HepG2 (cell line): ENCODE measurements around the gene CD248. TPM values are rescaled to one million over a fixed set of nuclear protein-coding genes. Genes with fewer than 3 reads are reported as not detected.

Source experiments
- AHR ChIP-seq: IDR thresholded peaks from 2 replicates; pipeline ENCODE4 v1.6.1; 2018; ENCODE audit warnings: missing genetic modification reagents, missing compliant biosample characterization
- ATRX ChIP-seq: sonication (generic); formaldehyde crosslinking; IDR thresholded peaks from 2 replicates; pipeline ENCODE4 v1.4.0; 2020; ENCODE audit warnings: missing genetic modification reagents, borderline replicate concordance
- BHLHE40 ChIP-seq: IDR thresholded peaks from 2 replicates; pipeline ENCODE4 v1.6.1; 2011; ENCODE audit warnings: low read length, improper control_type of control experiment
- FIP1L1 ChIP-seq: fragments of 200-400 bp; formaldehyde crosslinking; IDR thresholded peaks from 2 replicates; pipeline ENCODE4 v1.6.1; 2018; ENCODE audit warnings: low read depth, mild to moderate bottlenecking, low read length, moderate library complexity, borderline replicate concordance; ENCODE audit not compliant: insufficient read depth
- GABPA ChIP-seq, 2 experiments: IDR thresholded peaks; 2 replicates each; pipeline ENCODE4 v1.6.1; 2011 to 2016; ENCODE audit warnings: low read depth in 2 of 2, low read length in 1 of 2, missing biosample characterization in 1 of 2, missing genetic modification characterization in 1 of 2
- HNF4A ChIP-seq: sonication (generic); formaldehyde crosslinking; IDR thresholded peaks from 2 replicates; pipeline ENCODE4 v1.4.0; 2020; ENCODE audit warnings: missing genetic modification reagents
- IKZF4 ChIP-seq: sonication (generic); formaldehyde crosslinking; IDR thresholded peaks from 2 replicates; pipeline ENCODE4 v1.5.1; 2020; ENCODE audit warnings: borderline replicate concordance, mild to moderate bottlenecking, low read depth, missing genetic modification reagents; ENCODE audit errors: not compliant biosample characterization
- KAT7 ChIP-seq: IDR thresholded peaks from 2 replicates; pipeline ENCODE4 v1.6.1; 2018; ENCODE audit warnings: borderline replicate concordance, missing compliant biosample characterization
- MTF2 ChIP-seq: sonication (generic); formaldehyde crosslinking; IDR thresholded peaks from 2 replicates; pipeline ENCODE4 v1.5.0; 2020; ENCODE audit warnings: missing genetic modification reagents, borderline replicate concordance
- RAD21 ChIP-seq: fragments of 450-650 bp; formaldehyde crosslinking; IDR thresholded peaks from 2 replicates; pipeline ENCODE4 v1.5.0; 2020; ENCODE audit warnings: mild to moderate bottlenecking
- RBM39 ChIP-seq: fragments of 200-400 bp; formaldehyde crosslinking; IDR thresholded peaks from one replicate; pipeline ENCODE4 v1.6.1; 2018; ENCODE audit warnings: antibody characterized with exemption, mild to moderate bottlenecking, low read depth, low read length; ENCODE audit not compliant: poor library complexity, severe bottlenecking
- XBP1 ChIP-seq: sonication (generic); formaldehyde crosslinking; IDR thresholded peaks from 2 replicates; pipeline ENCODE4 v1.5.0; 2020; ENCODE audit warnings: missing genetic modification reagents
- ZNF138 ChIP-seq: sonication (generic); formaldehyde crosslinking; IDR thresholded peaks from 2 replicates; pipeline ENCODE4 v1.5.0; 2020; ENCODE audit warnings: mild to moderate bottlenecking, low read depth, missing genetic modification reagents
- ZNF160 ChIP-seq: sonication (generic); formaldehyde crosslinking; IDR thresholded peaks from 2 replicates; pipeline ENCODE4 v1.8.0; 2022; ENCODE audit warnings: mild to moderate bottlenecking, inconsistent platforms, missing genetic modification reagents
- ZNF660 ChIP-seq: sonication (generic); formaldehyde crosslinking; IDR thresholded peaks from 2 replicates; pipeline ENCODE4 v1.5.1; 2020; ENCODE audit warnings: mild to moderate bottlenecking, low read depth, missing genetic modification reagents, borderline replicate concordance
- ZNF740 ChIP-seq: sonication (generic); formaldehyde crosslinking; IDR thresholded peaks from 2 replicates; pipeline ENCODE4 v1.4.0; 2020; ENCODE audit warnings: missing genetic modification reagents
- polyA plus RNA-seq, 8 experiments: library from polyadenylated mRNA; depleted of rRNA in 3 of 8; stranded (reverse) in 7 of 8; unstranded in 1 of 8; fragments of >200 nt; fragmentation: Illumina TruSeq in 4 of 8; extraction: Trizol in 4 of 8; gene quantifications; 2 replicates each; pipeline versions ENCODE4 v1.2.1 to v1.2.3, GENCODE V29; 2011 to 2016; ENCODE audit warnings: low read depth in 4 of 8, missing spikeins in 1 of 8, mixed read lengths in 1 of 8; ENCODE audit not compliant: insufficient read depth in 1 of 8
- total RNA-seq, 5 experiments: library from RNA; depleted of rRNA; stranded (reverse); fragments of >200 nt; fragmentation: Illumina TruSeq; extraction: Trizol; gene quantifications; 2 replicates each; pipeline ENCODE4 v1.2.3, GENCODE V29; 2016; ENCODE audit warnings: low read depth in 1 of 5
- TF ChIP-seq, protein P1 (sequence below): sonication (generic); formaldehyde crosslinking; IDR thresholded peaks from 2 replicates; pipeline ENCODE4 v1.5.0; 2020; ENCODE audit warnings: missing genetic modification reagents
- TF ChIP-seq, protein P2 (sequence below): sonication (generic); formaldehyde crosslinking; IDR thresholded peaks from 2 replicates; pipeline ENCODE4 v1.4.0; 2020; ENCODE audit warnings: mild to moderate bottlenecking, low read depth, missing genetic modification reagents
- TF ChIP-seq, protein P3 (sequence below): sonication (generic); formaldehyde crosslinking; IDR thresholded peaks from 2 replicates; pipeline ENCODE4 v1.9.0; 2021; ENCODE audit warnings: missing genetic modification reagents, borderline replicate concordance
- TF ChIP-seq, protein P4 (sequence below): sonication (generic); formaldehyde crosslinking; IDR thresholded peaks from 2 replicates; pipeline ENCODE4 v1.5.0; 2020; ENCODE audit warnings: missing genetic modification reagents, mild to moderate bottlenecking, borderline replicate concordance

Gene CD248
- total and polyA plus RNA-seq, 2 of the 13 experiments (the other 11 are each of a cell fraction or from before 2014, with no cell fraction given) = 0.25 to 0.35 TPM

- TF ChIP-seq IKZF4 (CRISPR knock-in tag) = no peak
- TF ChIP-seq XBP1 (CRISPR knock-in tag) = no peak
- TF ChIP-seq, protein P1, sequence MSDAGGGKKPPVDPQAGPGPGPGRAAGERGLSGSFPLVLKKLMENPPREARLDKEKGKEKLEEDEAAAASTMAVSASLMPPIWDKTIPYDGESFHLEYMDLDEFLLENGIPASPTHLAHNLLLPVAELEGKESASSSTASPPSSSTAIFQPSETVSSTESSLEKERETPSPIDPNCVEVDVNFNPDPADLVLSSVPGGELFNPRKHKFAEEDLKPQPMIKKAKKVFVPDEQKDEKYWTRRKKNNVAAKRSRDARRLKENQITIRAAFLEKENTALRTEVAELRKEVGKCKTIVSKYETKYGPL (CRISPR knock-in tag) = no peak
- no peak for TF ChIP-seq MTF2 (CRISPR knock-in tag)
- TF ChIP-seq GABPA (IDR thresholded peaks at IDR 0.05; ENCODE audit: low read depth, low read length) = no peak
- TF ChIP-seq GABPA (CRISPR knock-in tag; IDR thresholded peaks at IDR 0.05; ENCODE audit: low read depth) = no peak
- TF ChIP-seq, protein P2, sequence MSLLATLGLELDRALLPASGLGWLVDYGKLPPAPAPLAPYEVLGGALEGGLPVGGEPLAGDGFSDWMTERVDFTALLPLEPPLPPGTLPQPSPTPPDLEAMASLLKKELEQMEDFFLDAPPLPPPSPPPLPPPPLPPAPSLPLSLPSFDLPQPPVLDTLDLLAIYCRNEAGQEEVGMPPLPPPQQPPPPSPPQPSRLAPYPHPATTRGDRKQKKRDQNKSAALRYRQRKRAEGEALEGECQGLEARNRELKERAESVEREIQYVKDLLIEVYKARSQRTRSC (CRISPR knock-in tag) = no peak
- TF ChIP-seq AHR (CRISPR knock-in tag) = 0 out of 2 replicates have a peak, but pooled peaks have one; percentile 20
- TF ChIP-seq ZNF740 (CRISPR knock-in tag) = no peak
- no peak for TF ChIP-seq FIP1L1
- TF ChIP-seq RBM39 = peak; percentile 75
- no peak; the same call in 1 of the 2 replicates for TF ChIP-seq HNF4A (CRISPR knock-in tag)
- TF ChIP-seq ATRX (CRISPR knock-in tag) = no peak
- TF ChIP-seq ZNF660 (CRISPR knock-in tag) = no peak
- no peak for TF ChIP-seq ZNF160
- TF ChIP-seq ZNF138 (CRISPR knock-in tag) = no peak
- peak; percentile 99 for TF ChIP-seq RAD21
- peak; percentile 77; the same call in 1 of the 2 replicates for TF ChIP-seq KAT7 (CRISPR knock-in tag)
- no peak for TF ChIP-seq BHLHE40
- TF ChIP-seq, protein P3, sequence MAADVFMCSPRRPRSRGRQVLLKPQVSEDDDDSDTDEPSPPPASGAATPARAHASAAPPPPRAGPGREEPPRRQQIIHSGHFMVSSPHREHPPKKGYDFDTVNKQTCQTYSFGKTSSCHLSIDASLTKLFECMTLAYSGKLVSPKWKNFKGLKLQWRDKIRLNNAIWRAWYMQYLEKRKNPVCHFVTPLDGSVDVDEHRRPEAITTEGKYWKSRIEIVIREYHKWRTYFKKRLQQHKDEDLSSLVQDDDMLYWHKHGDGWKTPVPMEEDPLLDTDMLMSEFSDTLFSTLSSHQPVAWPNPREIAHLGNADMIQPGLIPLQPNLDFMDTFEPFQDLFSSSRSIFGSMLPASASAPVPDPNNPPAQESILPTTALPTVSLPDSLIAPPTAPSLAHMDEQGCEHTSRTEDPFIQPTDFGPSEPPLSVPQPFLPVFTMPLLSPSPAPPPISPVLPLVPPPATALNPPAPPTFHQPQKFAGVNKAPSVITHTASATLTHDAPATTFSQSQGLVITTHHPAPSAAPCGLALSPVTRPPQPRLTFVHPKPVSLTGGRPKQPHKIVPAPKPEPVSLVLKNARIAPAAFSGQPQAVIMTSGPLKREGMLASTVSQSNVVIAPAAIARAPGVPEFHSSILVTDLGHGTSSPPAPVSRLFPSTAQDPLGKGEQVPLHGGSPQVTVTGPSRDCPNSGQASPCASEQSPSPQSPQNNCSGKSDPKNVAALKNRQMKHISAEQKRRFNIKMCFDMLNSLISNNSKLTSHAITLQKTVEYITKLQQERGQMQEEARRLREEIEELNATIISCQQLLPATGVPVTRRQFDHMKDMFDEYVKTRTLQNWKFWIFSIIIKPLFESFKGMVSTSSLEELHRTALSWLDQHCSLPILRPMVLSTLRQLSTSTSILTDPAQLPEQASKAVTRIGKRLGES (CRISPR knock-in tag) = no peak
- TF ChIP-seq, protein P4, sequence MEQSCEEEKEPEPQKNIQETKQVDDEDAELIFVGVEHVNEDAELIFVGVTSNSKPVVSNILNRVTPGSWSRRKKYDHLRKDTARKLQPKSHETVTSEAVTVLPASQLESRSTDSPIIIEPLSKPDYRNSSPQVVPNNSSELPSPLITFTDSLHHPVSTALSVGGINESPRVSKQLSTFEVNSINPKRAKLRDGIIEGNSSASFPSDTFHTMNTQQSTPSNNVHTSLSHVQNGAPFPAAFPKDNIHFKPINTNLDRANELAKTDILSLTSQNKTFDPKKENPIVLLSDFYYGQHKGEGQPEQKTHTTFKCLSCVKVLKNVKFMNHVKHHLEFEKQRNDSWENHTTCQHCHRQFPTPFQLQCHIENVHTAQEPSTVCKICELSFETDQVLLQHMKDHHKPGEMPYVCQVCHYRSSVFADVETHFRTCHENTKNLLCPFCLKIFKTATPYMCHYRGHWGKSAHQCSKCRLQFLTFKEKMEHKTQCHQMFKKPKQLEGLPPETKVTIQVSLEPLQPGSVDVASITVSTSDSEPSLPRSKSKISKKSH (CRISPR knock-in tag) = peak; percentile 19; the same call in 1 of the 2 replicates
These were observed 4.8 kb downstream of the CD248 start (continued) for GRCh38 chr11:66311965-66312548.
